SK-N-SH treated with all-trans-retinoic acid at 6 μM for 48 hours (cell line): ENCODE results near the gene TEDC2.
"Not testable (repeated sequence)": the region's sequence is repeated elsewhere in the genome, so short reads cannot be mapped to it uniquely, and the experiment has no call there.

Source experiments
- ATAC-seq: fragments of 200-7000 bp; cut with Tn5 transposase; 3 replicates; pipeline ENCODE4 v1.9.1; 2020; ENCODE audit warnings: mild to moderate bottlenecking, moderate library complexity
- ARNTL ChIP-seq: fragments of 450-650 bp; formaldehyde crosslinking; IDR thresholded peaks from 2 replicates; pipeline ENCODE4 v1.5.0; 2020; ENCODE audit warnings: low read depth, mild to moderate bottlenecking, moderate library complexity, borderline replicate concordance
- BACH2 ChIP-seq: fragments of 250-450 bp; sonication (Bioruptor Pico); IDR thresholded peaks from 2 replicates; pipeline ENCODE4 v1.9.0; 2021; ENCODE audit warnings: mild to moderate bottlenecking, borderline replicate concordance
- CREB5 ChIP-seq: fragments of 250-450 bp; sonication (Bioruptor Pico); IDR thresholded peaks from 2 replicates; pipeline ENCODE4 v1.5.1; 2020; ENCODE audit warnings: low read depth, mild to moderate bottlenecking, moderate library complexity
- CSDC2 ChIP-seq: fragments of 250-450 bp; sonication (Bioruptor Pico); IDR thresholded peaks from 2 replicates; pipeline ENCODE4 v1.5.0; 2020; ENCODE audit warnings: mild to moderate bottlenecking, moderate library complexity
- ESRRG ChIP-seq: fragments of 250-450 bp; sonication (Bioruptor Pico); IDR thresholded peaks from 2 replicates; pipeline ENCODE4 v1.6.1; 2021; ENCODE audit warnings: mild to moderate bottlenecking
- GLIS3 ChIP-seq: fragments of 250-450 bp; sonication (Bioruptor Pico); IDR thresholded peaks from 2 replicates; pipeline ENCODE4 v1.5.0; 2020; ENCODE audit warnings: mild to moderate bottlenecking, moderate library complexity
- ISL1 ChIP-seq: fragments of 250-450 bp; sonication (Bioruptor Pico); IDR thresholded peaks from 2 replicates; pipeline ENCODE4 v2.1.2; 2022; ENCODE audit warnings: mild to moderate bottlenecking, moderate library complexity
- OSR1 ChIP-seq: fragments of 250-450 bp; sonication (Bioruptor Pico); IDR thresholded peaks from 2 replicates; pipeline ENCODE4 v1.8.0; 2022; ENCODE audit warnings: moderate library complexity, mild to moderate bottlenecking, inconsistent platforms
- PATZ1 ChIP-seq: fragments of 250-450 bp; sonication (Bioruptor Pico); IDR thresholded peaks from 2 replicates; pipeline ENCODE4 v1.8.0; 2020; ENCODE audit warnings: mild to moderate bottlenecking, moderate library complexity, borderline replicate concordance
- POU6F1 ChIP-seq: fragments of 250-450 bp; sonication (Bioruptor Pico); IDR thresholded peaks from 2 replicates; pipeline ENCODE4 v1.8.0; 2021; ENCODE audit warnings: low read depth, mild to moderate bottlenecking, moderate library complexity, borderline replicate concordance
- PPARA ChIP-seq: fragments of 250-450 bp; sonication (Bioruptor Pico); IDR thresholded peaks from 2 replicates; pipeline ENCODE4 v1.5.0; 2020; ENCODE audit warnings: mild to moderate bottlenecking, borderline replicate concordance
- RARB ChIP-seq: fragments of 250-450 bp; sonication (Bioruptor Pico); IDR thresholded peaks from 2 replicates; pipeline ENCODE4 v1.8.0; 2021; ENCODE audit warnings: mild to moderate bottlenecking, moderate library complexity
- SNAI2 ChIP-seq: fragments of 250-450 bp; sonication (Bioruptor Pico); IDR thresholded peaks from 2 replicates; pipeline ENCODE4 v1.5.0; 2020; ENCODE audit warnings: mild to moderate bottlenecking, moderate library complexity
- TCF4 ChIP-seq: fragments of 250-450 bp; sonication (Bioruptor Pico); IDR thresholded peaks from 2 replicates; pipeline ENCODE4 v1.8.0; 2021; ENCODE audit warnings: mild to moderate bottlenecking, moderate library complexity, borderline replicate concordance
- TOX ChIP-seq: fragments of 250-450 bp; sonication (Bioruptor Pico); IDR thresholded peaks from 2 replicates; pipeline ENCODE4 v1.8.0; 2021; ENCODE audit warnings: mild to moderate bottlenecking, moderate library complexity, borderline replicate concordance
- ZC3H10 ChIP-seq: fragments of 250-450 bp; sonication (Bioruptor Pico); IDR thresholded peaks from 2 replicates; pipeline ENCODE4 v1.5.1; 2021; ENCODE audit warnings: mild to moderate bottlenecking, moderate library complexity
- ZFP30 ChIP-seq: fragments of 450-650 bp; formaldehyde crosslinking; IDR thresholded peaks from 2 replicates; pipeline ENCODE4 v1.5.0; 2022; ENCODE audit warnings: mild to moderate bottlenecking, moderate library complexity
- ZNF565 ChIP-seq: fragments of 450-650 bp; formaldehyde crosslinking; conservative IDR thresholded peaks from 2 replicates; pipeline ENCODE4 v1.5.0; 2020; ENCODE audit warnings: low read depth, mild to moderate bottlenecking, moderate library complexity
- ZNF70 ChIP-seq: fragments of 450-650 bp; formaldehyde crosslinking; IDR thresholded peaks from 2 replicates; pipeline ENCODE4 v1.5.0; 2020; ENCODE audit warnings: mild to moderate bottlenecking, moderate library complexity
- ZNF8 ChIP-seq: fragments of 450-650 bp; formaldehyde crosslinking; IDR thresholded peaks from 2 replicates; pipeline ENCODE4 v1.5.0; 2020; ENCODE audit warnings: mild to moderate bottlenecking, moderate library complexity
- TF ChIP-seq, protein P1 (sequence below): fragments of 250-450 bp; sonication (Bioruptor Pico); IDR thresholded peaks from 2 replicates; pipeline ENCODE4 v1.5.0; 2020; ENCODE audit warnings: mild to moderate bottlenecking, moderate library complexity

Gene TEDC2

GRCh38 chr16:2478279-2478678 lies 18.4 kb downstream of the TEDC2 start:
- TF ChIP-seq ZFP30 (no peak), ZC3H10 (CRISPR knock-in tag) (no peak), ARNTL (CRISPR knock-in tag) (no peak), BACH2 (no peak), PATZ1 (CRISPR knock-in tag) (no peak), POU6F1 (no peak), CREB5 (CRISPR knock-in tag) (no peak), ZNF70 (CRISPR knock-in tag) (no peak), TOX (CRISPR knock-in tag) (no peak), CSDC2 (CRISPR knock-in tag) (no peak), RARB (CRISPR knock-in tag) (no peak), SNAI2 (no peak), ESRRG (CRISPR knock-in tag) (no peak), GLIS3 (CRISPR knock-in tag) (no peak)
- TF ChIP-seq, protein P1, sequence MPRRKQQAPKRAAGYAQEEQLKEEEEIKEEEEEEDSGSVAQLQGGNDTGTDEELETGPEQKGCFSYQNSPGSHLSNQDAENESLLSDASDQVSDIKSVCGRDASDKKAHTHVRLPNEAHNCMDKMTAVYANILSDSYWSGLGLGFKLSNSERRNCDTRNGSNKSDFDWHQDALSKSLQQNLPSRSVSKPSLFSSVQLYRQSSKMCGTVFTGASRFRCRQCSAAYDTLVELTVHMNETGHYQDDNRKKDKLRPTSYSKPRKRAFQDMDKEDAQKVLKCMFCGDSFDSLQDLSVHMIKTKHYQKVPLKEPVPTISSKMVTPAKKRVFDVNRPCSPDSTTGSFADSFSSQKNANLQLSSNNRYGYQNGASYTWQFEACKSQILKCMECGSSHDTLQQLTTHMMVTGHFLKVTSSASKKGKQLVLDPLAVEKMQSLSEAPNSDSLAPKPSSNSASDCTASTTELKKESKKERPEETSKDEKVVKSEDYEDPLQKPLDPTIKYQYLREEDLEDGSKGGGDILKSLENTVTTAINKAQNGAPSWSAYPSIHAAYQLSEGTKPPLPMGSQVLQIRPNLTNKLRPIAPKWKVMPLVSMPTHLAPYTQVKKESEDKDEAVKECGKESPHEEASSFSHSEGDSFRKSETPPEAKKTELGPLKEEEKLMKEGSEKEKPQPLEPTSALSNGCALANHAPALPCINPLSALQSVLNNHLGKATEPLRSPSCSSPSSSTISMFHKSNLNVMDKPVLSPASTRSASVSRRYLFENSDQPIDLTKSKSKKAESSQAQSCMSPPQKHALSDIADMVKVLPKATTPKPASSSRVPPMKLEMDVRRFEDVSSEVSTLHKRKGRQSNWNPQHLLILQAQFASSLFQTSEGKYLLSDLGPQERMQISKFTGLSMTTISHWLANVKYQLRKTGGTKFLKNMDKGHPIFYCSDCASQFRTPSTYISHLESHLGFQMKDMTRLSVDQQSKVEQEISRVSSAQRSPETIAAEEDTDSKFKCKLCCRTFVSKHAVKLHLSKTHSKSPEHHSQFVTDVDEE (CRISPR knock-in tag), result no peak
- ATAC-seq, result no peak

DNA sequence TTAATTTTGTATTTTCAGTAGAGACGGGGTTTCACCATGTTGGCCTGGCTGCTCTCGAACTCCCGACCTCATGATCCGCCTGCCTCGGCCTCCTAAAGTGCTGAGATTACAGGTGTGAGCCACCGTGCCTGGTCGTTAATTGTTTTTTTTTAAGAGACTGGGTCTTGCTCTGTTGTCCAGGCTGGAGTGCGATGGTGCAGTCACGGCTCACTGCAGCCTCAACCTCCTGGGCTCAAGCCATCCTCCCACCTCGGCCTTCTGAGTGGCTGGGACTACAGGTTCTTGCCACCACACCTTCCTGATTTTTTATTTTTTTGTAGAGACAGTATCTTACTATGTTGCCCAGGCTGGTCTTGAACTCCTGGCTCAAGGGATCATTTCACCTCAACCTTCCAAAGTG lies 20.1 kb downstream of the TEDC2 start:
- not testable (repeated sequence) for ATAC-seq

GRCh38 chr16:2480948-2481347 lies 21.0 kb downstream of the TEDC2 start:
- no peak for TF ChIP-seq SNAI2
- no peak for TF ChIP-seq BACH2
- no peak for TF ChIP-seq GLIS3 (CRISPR knock-in tag)
- ATAC-seq, result no peak

DNA sequence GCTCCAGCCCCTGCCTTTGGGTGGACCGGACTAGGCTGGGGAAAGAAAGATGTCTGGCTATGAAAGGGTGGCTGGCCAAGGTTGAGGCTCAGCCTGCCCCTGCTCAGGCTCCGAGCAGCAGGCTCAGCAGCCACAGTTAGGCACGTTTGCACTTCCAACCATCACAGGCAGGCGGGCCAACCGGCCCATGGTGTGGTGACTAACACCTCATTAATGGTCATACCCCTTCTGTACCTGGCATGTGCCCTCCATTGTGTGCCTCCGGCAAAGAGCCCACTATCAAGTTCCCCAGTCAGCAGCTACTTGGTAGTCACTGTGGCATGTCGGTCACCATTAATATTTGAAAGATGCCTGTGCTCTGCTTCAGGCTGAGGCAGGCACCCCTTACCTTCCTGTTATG lies 21.8 kb downstream of the TEDC2 start:
- no peak for ATAC-seq
- no peak for TF ChIP-seq ZNF70 (CRISPR knock-in tag)

DNA sequence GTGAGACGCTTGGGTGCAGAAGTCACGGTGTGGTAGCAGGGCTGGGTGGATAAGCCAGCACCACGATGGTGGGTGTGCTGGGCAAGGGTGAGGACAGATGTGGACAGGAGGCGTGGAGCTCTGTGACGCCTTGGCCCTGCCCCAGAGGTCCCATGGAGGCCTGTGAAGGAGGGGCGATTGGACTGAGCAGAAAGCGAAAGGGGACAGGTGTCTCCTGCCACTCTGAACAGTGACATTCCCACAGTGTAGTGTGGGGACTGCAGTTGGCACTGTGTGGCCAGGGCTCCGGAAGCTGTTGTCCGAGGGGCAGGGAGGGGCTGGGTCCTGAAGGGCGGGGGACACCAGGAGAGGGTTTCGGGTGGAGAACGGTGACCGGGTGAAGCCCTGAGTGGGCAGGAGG lies 22.3 kb downstream of the TEDC2 start:
- peak; percentile 8; the same call in 2 of the 3 replicates for ATAC-seq
- TF ChIP-seq SNAI2 (no peak), ISL1 (no peak), CSDC2 (CRISPR knock-in tag) (no peak), TCF4 (CRISPR knock-in tag) (no peak), ZC3H10 (CRISPR knock-in tag) (no peak), OSR1 (CRISPR knock-in tag) (no peak), POU6F1 (no peak), RARB (CRISPR knock-in tag) (no peak), BACH2 (no peak), ZNF70 (CRISPR knock-in tag) (no peak), ZNF565 (CRISPR knock-in tag) (no peak), ESRRG (CRISPR knock-in tag) (no peak), PATZ1 (CRISPR knock-in tag) (no peak), ZNF8 (no peak), PPARA (CRISPR knock-in tag) (no peak)
- TF ChIP-seq, protein P1 (CRISPR knock-in tag), result no peak
